Ovary (tissue), 9 donors: ENCODE results near the gene KLK11. TPM values are rescaled to one million over a fixed set of nuclear protein-coding genes. Genes with fewer than 3 reads are reported as not detected.
"Not testable (repeated sequence)": the region's sequence is repeated elsewhere in the genome, so short reads cannot be mapped to it uniquely, and the experiment has no call there.

Experiments
- DNase-seq, 5 donors: peaks; one replicate each; pipeline ENCODE4 v3.0.0-alpha.2; 2019 to 2020
- H3K27ac ChIP-seq, 2 donors: fragments of 200-600 bp; one replicate each; pipeline versions ENCODE4 v1.5.1 to v1.8.0; 2019 to 2022
- H3K27me3 ChIP-seq: fragments of 200-600 bp; one replicate; pipeline ENCODE4 v1.8.0; 2022
- H3K36me3 ChIP-seq: fragments of 200-600 bp; sonication (generic); one replicate; pipeline ENCODE4 v1.5.1; 2019
- H3K4me1 ChIP-seq: one replicate; pipeline ENCODE4 v1.8.1; 2013; ENCODE audit warnings: mild to moderate bottlenecking, moderate library complexity; ENCODE audit not compliant: insufficient read depth
- H3K4me3 ChIP-seq: fragments of 200-600 bp; sonication (generic); one replicate; pipeline ENCODE4 v1.5.1; 2017
- H3K9me3 ChIP-seq, 2 donors: fragments of 200-600 bp in 1 of 2; sonication (generic) in 1 of 2; one replicate each; pipeline versions ENCODE4 v1.5.1 to v1.8.1; 2013 to 2019; ENCODE audit warnings: mild to moderate bottlenecking in 1 of 2, moderate library complexity in 1 of 2
- CTCF ChIP-seq, 3 donors: fragments of 450-650 bp in 2 of 3; fragments of 200-600 bp in 1 of 3; IDR thresholded peaks; one replicate each; pipeline versions ENCODE4 v1.5.1 to v1.8.0; 2016 to 2022; ENCODE audit warnings: antibody characterized with exemption in 3 of 3, mild to moderate bottlenecking in 1 of 3
- EP300 ChIP-seq: sonication (generic); formaldehyde crosslinking; IDR thresholded peaks from one replicate; pipeline ENCODE4 v1.6.1; 2017; ENCODE audit warnings: antibody characterized with exemption
- POLR2A ChIP-seq: fragments of 450-650 bp; IDR thresholded peaks from one replicate; pipeline ENCODE4 v1.6.1; 2017; ENCODE audit warnings: antibody characterized with exemption, mild to moderate bottlenecking, moderate library complexity
- WGBS, 3 donors: extraction: QIAGEN DNeasy Blood & Tissue Kit in 1 of 3; methylation state at CpG; one replicate each; pipeline versions ENCODE4 v1.1.5 to v1.1.7; 2013 to 2017; 5-methylcytosine and 5-hydroxymethylcytosine counted together
- intact Hi-C, 4 donors: fragments of 100-400 bp; cut with DNase I; formaldehyde crosslinking; loops; one replicate each; pipeline versions ENCODE4 v1.11.0 to v1.15.1; 2022 to 2023
- polyA plus RNA-seq, 2 donors: library from polyadenylated mRNA; stranded (reverse); fragments of 200-250 nt in 1 of 2; fragments of 350-450 nt in 1 of 2; fragmentation: Illumina TruSeq in 1 of 2; extraction: RNeasy Lipid Tissue Mini Kit (QIAGEN cat#74804) in 1 of 2; gene quantifications; one replicate each; pipeline ENCODE4 v1.2.3, GENCODE V29; 2013 to 2014
- total RNA-seq, 7 donors: library from RNA; depleted of rRNA in 2 of 7; stranded (reverse); fragments of >200 nt in 2 of 7; fragmentation: NEBNext Ultra II Directional in 3 of 7; extraction: Animal tissue kit (Norgen Biotek cat#: 25700) in 3 of 7; gene quantifications; one replicate each; pipeline versions ENCODE4 v1.1.0 to v1.2.4, GENCODE V29; 2016 to 2023
- donor health status: DM: no; HTN: no; CAD: no; lungs with moderate emphysema.
- donor health status: DM: no; HTN: no; CAD: no.
- donor health status: Bipolar disorder and iron deficiency.
- donor health status: DM: yes; HTN: yes; CAD: no.
- donor health status: DM: no; HTN: no; CAD: no.
- donor health status: DM: yes; HTN: yes; CAD: no.

Gene KLK11
- total and polyA plus RNA-seq, 9 donors, result 0.33 to 91.2 (median 1.4) TPM

GRCh38 chr19:51000426-51000825, 26.0 kb downstream of the KLK11 start:
- H3K27me3 ChIP-seq, result no peaks in the 10 kb centered on the region
- no peaks in the 10 kb centered on the region for H3K36me3 ChIP-seq
- intact Hi-C loops, result no loop called here
- no peak for DNase-seq
- TF ChIP-seq POLR2A (no peak), EP300 (no peak), CTCF (IDR thresholded peaks at IDR 0.05) (no peak)
- WGBS, 3 donors, result 80 to 84% (median 82%) methylated on average over 10 of the region's 10 CpGs
- H3K4me1 ChIP-seq, result no peaks in the 10 kb centered on the region
- no peak overlapping the region for H3K4me3 ChIP-seq
- no peaks in the 10 kb centered on the region for H3K9me3 ChIP-seq
- no peak overlapping the region for H3K27ac ChIP-seq

DNA sequence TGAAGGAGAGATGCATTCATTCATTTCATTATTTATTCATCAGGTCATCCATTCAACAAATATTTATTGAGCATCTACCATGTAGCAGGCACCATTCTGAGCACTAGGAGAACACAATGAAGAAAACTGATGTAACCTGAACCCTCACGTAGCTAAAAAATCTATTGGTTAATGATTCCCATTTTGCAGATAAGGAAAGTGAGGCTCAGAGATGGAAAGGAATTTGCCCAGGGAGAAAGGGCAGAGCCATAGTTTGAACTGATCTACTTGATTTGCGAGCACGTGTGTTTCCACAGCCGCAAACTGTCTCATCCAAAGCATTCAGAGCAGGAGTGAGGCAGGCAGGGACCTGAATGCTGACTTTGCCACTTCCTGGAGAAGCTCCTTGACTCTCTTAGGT, 27.7 kb downstream of the KLK11 start:
- 59 to 65% (median 64%) methylated on average over 4 of the region's 4 CpGs for WGBS, 3 donors
- no peaks in the 10 kb centered on the region for H3K27me3 ChIP-seq
- no peak for TF ChIP-seq EP300
- TF ChIP-seq CTCF (IDR thresholded peaks at IDR 0.05), result no peak
- no peak for TF ChIP-seq POLR2A

DNA sequence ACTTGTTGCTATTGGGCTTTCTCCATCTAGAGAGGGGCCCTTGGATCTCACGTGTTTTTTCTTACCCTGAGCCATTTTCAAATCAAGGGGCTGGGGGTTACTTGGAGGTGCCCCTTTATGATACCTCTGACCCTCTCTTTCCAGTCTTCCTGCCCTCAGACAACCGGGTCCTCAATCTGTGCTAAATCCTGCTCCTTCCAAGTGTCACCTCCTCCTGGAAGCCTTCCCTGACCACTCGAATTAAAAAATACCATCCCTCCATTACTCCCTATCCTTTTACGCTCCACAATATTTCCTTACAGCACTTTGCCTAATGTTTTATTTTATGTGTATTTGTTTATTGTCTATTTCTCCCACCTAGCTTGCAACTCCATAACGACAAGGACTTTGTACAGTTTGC, 28.4 kb downstream of the KLK11 start:
- H3K4me3 ChIP-seq, result no peak overlapping the region
- no peaks in the 10 kb centered on the region for H3K9me3 ChIP-seq
- no peaks in the 10 kb centered on the region for H3K4me1 ChIP-seq
- DNase-seq, result no peak
- H3K36me3 ChIP-seq, result no peaks in the 10 kb centered on the region
- intact Hi-C loops, result no loop called here
- no peaks in the 10 kb centered on the region for H3K27me3 ChIP-seq
- no peak for TF ChIP-seq CTCF (IDR thresholded peaks at IDR 0.05)
- no peak for TF ChIP-seq POLR2A
- no peak for TF ChIP-seq EP300
- 46 to 62% (median 53%) methylated on average over 5 of the region's 5 CpGs for WGBS, 3 donors
- H3K27ac ChIP-seq, result no peak overlapping the region

More for the DNA sequence above, 27.7 kb downstream of the KLK11 start:
- Histone ChIP-seq H3K4me3 (no peak overlapping the region), H3K36me3 (no peaks in the 10 kb centered on the region), H3K27ac (no peak overlapping the region), H3K9me3 (no peaks in the 10 kb centered on the region), H3K4me1 (no peaks in the 10 kb centered on the region)
- no peak for DNase-seq
- intact Hi-C loops, result no loop called here

DNA sequence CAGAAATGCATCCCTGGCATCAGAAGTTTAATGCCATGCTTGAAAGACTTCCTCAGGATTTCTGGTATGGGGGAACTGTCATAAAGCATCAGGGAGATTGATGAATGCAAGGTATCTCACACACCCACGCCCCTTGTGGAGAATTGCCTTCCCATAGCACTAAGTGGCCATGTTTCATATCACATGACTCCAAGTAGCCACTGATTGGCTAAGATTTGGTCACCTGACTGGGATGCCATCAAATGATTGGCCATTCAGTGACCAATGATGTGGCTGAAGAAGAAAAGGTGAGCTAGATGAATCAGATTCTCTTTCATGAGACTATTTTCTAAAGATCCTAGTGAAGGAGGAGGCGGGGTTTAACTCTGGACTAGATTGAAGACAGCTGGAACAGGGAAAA, 32.3 kb downstream of the KLK11 start:
- intact Hi-C loops, result no loop called here
- no peak for DNase-seq
- H3K36me3 ChIP-seq, result no peaks in the 10 kb centered on the region
- H3K27me3 ChIP-seq, result no peaks in the 10 kb centered on the region
- TF ChIP-seq CTCF (IDR thresholded peaks at IDR 0.05) (no peak), POLR2A (no peak), EP300 (no peak)
- no peak overlapping the region for H3K27ac ChIP-seq
- no peaks in the 10 kb centered on the region for H3K4me1 ChIP-seq
- 65 to 80% (median 67%) methylated on average over 2 of the region's 2 CpGs for WGBS, 3 donors
- no peak overlapping the region for H3K4me3 ChIP-seq
- H3K9me3 ChIP-seq, result no peaks in the 10 kb centered on the region

DNA sequence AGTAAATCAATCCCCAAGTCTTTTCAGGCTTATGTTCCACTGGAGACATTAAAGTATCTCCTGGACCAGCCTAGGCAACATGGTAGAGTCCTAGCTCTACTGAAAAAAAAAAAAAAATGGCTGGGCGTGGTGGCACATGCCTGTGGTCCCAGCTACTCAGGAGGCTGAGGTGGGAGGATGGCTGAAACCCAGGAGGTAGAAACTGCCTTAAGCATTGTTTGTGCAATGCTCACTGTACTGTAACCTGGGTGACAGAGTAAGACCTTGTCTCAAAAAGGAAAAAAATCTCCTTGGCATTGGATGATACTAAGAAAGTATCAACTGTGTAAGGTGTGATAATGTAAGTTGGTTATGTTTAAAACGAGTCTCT, 33.8 kb downstream of the KLK11 start:
- Histone ChIP-seq H3K4me1 (no peaks in the 10 kb centered on the region), H3K4me3 (no peak overlapping the region), H3K27me3 (no peaks in the 10 kb centered on the region), H3K27ac (no peak overlapping the region), H3K9me3 (no peaks in the 10 kb centered on the region), H3K36me3 (no peaks in the 10 kb centered on the region)
- 55 to 57% (median 57%) methylated on average over 2 of the region's 2 CpGs for WGBS, 3 donors
- DNase-seq, result no peak
- TF ChIP-seq POLR2A, result no peak
- TF ChIP-seq EP300, result no peak
- no peak for TF ChIP-seq CTCF (IDR thresholded peaks at IDR 0.05)
- intact Hi-C loops, result no loop called here

- H3K4me1 ChIP-seq, DNase-seq, intact Hi-C loops, H3K27me3 ChIP-seq, H3K36me3 ChIP-seq, H3K9me3 ChIP-seq, H3K4me3 ChIP-seq, H3K27ac ChIP-seq: not testable (repeated sequence)
- 80 to 84% (median 81%) methylated on average over 14 of the region's 14 CpGs for WGBS, 3 donors
Observed at GRCh38 chr19:50984416-50984815, 42.0 kb downstream of the KLK11 start.
